ENCODE results near the gene CDK5RAP3.

Gene CDK5RAP3

DNA sequence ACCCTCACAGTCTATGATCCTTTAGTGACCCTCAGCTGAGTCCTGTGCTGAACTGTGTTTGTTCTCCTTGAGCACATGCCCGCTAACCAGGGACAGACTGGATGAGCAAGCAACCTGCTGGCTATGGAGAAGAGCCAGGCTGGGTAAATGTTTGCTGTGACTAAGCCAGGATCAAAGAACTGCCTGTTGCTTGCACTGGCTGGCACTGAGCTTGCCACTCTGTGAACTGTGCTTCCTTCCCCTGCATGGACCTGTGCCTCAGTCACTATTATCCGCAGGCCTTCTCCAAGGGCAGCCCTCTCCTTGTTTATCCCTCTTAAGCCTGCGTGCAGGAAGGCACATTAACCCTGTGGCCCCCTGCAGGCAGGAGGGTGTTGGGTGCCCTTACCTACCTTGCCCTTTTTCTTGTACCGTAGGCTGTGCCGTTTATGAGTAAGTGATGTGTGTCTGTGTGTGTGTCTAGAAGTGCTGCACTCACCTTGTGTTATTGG lies 22.2 kb upstream of the CDK5RAP3 start:
- H3K4me3 ChIP-seq (ENCODE audit: control insufficient read depth, low read depth, low read length): no peak overlapping the region
- TF ChIP-seq, protein P1, sequence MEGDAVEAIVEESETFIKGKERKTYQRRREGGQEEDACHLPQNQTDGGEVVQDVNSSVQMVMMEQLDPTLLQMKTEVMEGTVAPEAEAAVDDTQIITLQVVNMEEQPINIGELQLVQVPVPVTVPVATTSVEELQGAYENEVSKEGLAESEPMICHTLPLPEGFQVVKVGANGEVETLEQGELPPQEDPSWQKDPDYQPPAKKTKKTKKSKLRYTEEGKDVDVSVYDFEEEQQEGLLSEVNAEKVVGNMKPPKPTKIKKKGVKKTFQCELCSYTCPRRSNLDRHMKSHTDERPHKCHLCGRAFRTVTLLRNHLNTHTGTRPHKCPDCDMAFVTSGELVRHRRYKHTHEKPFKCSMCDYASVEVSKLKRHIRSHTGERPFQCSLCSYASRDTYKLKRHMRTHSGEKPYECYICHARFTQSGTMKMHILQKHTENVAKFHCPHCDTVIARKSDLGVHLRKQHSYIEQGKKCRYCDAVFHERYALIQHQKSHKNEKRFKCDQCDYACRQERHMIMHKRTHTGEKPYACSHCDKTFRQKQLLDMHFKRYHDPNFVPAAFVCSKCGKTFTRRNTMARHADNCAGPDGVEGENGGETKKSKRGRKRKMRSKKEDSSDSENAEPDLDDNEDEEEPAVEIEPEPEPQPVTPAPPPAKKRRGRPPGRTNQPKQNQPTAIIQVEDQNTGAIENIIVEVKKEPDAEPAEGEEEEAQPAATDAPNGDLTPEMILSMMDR (IDR thresholded peaks at IDR 0.05; ENCODE audit: control insufficient read depth, insufficient read depth, low read depth, low read length, missing control alignments): no peak
- DNase-seq (ENCODE audit: low read depth): no peak

DNA sequence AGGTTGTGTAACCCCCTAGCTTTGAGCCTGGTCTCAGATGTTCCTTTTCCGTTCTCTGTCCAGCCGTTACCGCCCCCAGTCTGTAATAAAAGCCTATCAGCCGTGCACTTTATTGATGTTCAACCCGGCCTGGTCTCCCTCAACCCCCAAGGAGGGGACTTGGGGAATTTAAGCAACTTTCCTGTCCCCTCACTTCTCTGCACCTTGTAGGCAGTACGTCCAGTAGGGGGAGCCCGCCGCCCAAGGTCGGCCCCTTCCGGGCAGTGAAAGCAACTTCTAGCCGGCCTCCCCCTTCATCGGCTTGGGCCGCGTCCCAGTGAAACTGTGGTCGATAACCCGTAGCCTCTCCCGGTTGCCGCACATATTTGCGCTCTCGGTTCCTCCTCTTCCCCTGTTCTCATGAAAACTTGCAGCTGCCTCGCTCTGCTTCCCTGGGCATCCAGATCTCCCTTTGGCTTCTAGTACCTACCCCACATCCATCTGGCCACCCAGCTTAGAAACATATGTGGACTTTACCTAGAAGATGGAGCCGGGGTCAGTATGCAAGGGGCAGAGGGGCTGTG lies 21.6 kb upstream of the CDK5RAP3 start:
- peak overlapping the region; percentile 4; the same call in 1 of the 2 replicates for H3K4me3 ChIP-seq (ENCODE audit: control insufficient read depth, low read depth, low read length)
- peak; percentile 47 for DNase-seq (ENCODE audit: low read depth)
- TF ChIP-seq, protein P1 (IDR thresholded peaks at IDR 0.05; ENCODE audit: control insufficient read depth, insufficient read depth, low read depth, low read length, missing control alignments): peak; percentile 94

DNA sequence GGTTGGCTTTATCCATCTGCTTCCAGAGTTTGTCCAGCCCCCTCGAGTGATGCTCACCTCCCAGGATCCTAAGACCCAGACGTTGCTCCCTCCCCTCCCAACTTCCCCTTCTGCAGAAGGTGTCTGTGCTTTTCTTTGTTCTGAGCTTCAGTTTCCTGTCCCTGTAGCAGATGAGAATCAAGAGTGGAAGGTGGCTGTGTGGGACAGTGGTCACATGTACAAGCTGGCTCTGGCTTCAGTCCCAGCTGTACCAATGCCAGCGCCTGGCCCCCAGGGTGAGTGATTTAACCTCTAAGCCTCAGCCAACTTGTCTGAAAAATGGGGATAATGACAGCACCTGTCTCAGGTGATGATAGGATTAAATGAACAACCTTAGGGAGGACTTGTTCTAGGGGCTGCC lies 21.0 kb upstream of the CDK5RAP3 start:
- TF ChIP-seq, protein P1 (IDR thresholded peaks at IDR 0.05; ENCODE audit: control insufficient read depth, insufficient read depth, low read depth, low read length, missing control alignments): no peak
- DNase-seq (ENCODE audit: low read depth): no peak
- H3K4me3 ChIP-seq (ENCODE audit: control insufficient read depth, low read depth, low read length): no peak overlapping the region

DNA sequence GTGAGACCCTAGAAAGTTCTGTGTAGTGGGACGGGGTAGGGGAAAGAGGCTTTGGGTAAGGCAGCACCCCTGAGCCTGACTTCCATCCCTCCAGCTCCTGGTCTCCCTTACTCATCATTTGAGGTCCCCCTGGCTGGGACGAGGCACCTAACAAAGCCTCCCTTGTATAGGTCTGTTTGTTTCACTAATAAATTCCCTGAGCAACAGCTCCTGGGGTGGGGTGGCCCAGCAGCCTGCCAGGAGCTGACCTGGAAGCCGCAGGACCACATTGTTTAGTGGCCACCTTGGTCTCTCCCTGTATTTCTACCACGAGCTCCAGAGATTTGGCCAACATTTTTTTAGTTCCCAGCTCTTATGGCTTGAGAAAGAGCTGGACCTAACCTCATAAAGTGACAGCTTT lies 20.5 kb upstream of the CDK5RAP3 start:
- no peak for DNase-seq (ENCODE audit: low read depth)
- no peak overlapping the region for H3K4me3 ChIP-seq (ENCODE audit: control insufficient read depth, low read depth, low read length)
- TF ChIP-seq, protein P1 (IDR thresholded peaks at IDR 0.05; ENCODE audit: control insufficient read depth, insufficient read depth, low read depth, low read length, missing control alignments): no peak

DNA sequence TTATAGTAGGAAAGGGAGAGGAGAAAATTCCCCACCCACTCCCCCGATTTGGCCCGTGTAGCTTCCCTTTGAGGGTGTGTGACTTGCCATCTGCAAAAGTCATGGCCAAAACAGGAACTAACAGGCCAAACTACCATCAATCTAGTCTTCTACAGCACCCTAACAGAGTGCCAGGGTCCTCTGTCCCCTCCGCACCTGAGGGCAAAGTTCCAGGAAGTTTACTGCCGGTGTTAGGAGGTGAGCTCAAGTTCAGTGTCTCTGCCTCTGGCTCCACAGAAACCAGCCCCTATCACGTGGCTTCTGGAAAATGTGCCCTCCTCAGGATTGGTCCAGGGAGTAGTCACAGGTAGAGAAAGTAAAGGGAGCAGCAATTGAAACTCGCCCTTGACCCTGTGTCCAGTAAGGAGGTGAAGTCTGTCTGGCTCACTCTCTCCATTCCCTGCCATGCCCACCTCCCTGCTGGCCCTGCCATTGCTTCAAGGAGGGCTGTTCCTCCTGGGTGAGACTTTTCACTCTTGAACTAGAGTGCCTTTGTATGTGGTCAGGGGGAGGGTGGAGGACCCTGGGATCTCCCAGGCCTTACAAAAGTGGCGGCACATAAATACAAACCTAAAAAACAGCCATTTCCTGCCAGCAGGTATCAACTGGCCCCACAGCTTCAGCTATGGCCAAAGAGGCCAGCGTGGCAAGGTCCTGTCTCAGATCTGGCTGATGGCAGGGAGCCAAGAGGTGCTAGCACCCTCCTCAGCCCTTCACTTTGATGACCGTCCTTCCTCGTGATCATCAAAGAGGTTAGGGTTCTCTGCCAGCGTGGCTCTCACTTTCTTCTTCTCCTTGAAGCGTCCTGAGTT lies 18.5 kb upstream of the CDK5RAP3 start:
- TF ChIP-seq, protein P1 (IDR thresholded peaks at IDR 0.05; ENCODE audit: control insufficient read depth, insufficient read depth, low read depth, low read length, missing control alignments): no peak
- no peak overlapping the region for H3K4me3 ChIP-seq (ENCODE audit: control insufficient read depth, low read depth, low read length)
- no peak for DNase-seq (ENCODE audit: low read depth)

DNA sequence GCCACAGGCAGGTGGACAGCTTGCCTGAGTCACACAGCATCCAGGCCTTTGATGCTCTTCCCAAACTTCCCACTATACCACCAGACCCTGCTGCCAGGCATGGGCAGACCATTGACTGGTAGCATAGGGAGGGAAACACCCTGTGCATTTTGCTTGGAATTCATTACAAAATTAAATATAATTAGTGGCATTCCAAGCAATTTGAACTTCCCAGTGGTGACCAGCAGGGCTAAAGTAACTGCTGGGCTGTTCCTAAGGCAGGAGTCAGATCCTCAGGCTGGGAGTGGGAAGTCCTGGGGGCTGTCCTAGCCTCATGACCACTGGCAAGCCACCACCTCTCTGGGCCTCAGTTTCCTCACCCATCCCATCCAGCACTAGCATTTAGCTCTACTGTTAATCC lies 17.0 kb upstream of the CDK5RAP3 start:
- DNase-seq (ENCODE audit: low read depth): no peak
- no peak overlapping the region for H3K4me3 ChIP-seq (ENCODE audit: control insufficient read depth, low read depth, low read length)
- TF ChIP-seq, protein P1 (IDR thresholded peaks at IDR 0.05; ENCODE audit: control insufficient read depth, insufficient read depth, low read depth, low read length, missing control alignments): no peak
